Endothelial cell of umbilical vein (primary cell): ENCODE results near the gene TP53AIP1. TPM values are rescaled to one million over a fixed set of nuclear protein-coding genes. Genes with fewer than 3 reads are reported as not detected.

Experiments
- BruUV-seq: library from RNA; stranded (reverse); fragments of 400-500 nt; replicated peaks from 2 replicates; lab custom pipeline; 2021; lab: Mats Ljungman, UMichigan
- CTCF ChIA-PET: fragments of 300-600, 350-600 bp; sonication (Branson Sonifier 250); formaldehyde crosslinking; loops from one replicate; lab custom pipeline; 2021; ENCODE audit warnings: antibody characterized with exemption, inconsistent platforms; lab: Charles Lee
- POLR2A ChIA-PET: fragments of 300-600, 350-600 bp; sonication (Branson Sonifier 250); formaldehyde crosslinking; loops from one replicate; lab custom pipeline; 2021; ENCODE audit warnings: antibody characterized with exemption, inconsistent platforms; lab: Charles Lee
- DNase-seq: peaks from one replicate; pipeline ENCODE4 v3.0.0-alpha.2; 2011; ENCODE audit warnings: low read depth, low spot score
- FAIRE-seq: peaks from 2 replicates; lab custom pipeline; 2011; peaks lifted over from hg19 to GRCh38; lab: Jason Lieb, UNC
- H2AFZ ChIP-seq: 2 replicates; pipeline ENCODE4 v1.6.0; 2012; ENCODE audit warnings: low read depth, low read length, control low read depth, inconsistent platforms
- H3K27ac ChIP-seq: 2 replicates; pipeline ENCODE4 v1.5.1; 2011; ENCODE audit warnings: low read depth, mild to moderate bottlenecking, control low read depth, low read length, moderate library complexity; ENCODE audit not compliant: insufficient read depth
- H3K27me3 ChIP-seq, 2 experiments: 2 replicates each; pipeline versions ENCODE4 v1.6.0 to v1.6.1; 2011; ENCODE audit warnings: low read length in 2 of 2, mixed read lengths in 1 of 2; ENCODE audit not compliant: control insufficient read depth in 2 of 2, insufficient read depth in 2 of 2
- H3K36me3 ChIP-seq, 2 experiments: 2 replicates in 1 of 2; 3 replicates in 1 of 2; pipeline ENCODE4 v1.5.1; 2011; ENCODE audit warnings: low read length in 2 of 2, mild to moderate bottlenecking in 1 of 2, moderate library complexity in 1 of 2; ENCODE audit not compliant: control insufficient read depth in 2 of 2, insufficient read depth in 2 of 2; ENCODE audit errors: extremely low read depth in 1 of 2
- H3K4me1 ChIP-seq: 3 replicates; pipeline ENCODE4 v1.5.1; 2011; ENCODE audit warnings: mild to moderate bottlenecking, low read length; ENCODE audit not compliant: control insufficient read depth, insufficient read depth; ENCODE audit errors: extremely low read depth
- H3K4me2 ChIP-seq: 2 replicates; pipeline ENCODE4 v1.6.1; 2011; ENCODE audit warnings: low read length, control low read depth, mixed read lengths; ENCODE audit not compliant: insufficient read depth
- H3K4me3 ChIP-seq, 3 experiments: fragments of 200-600 bp in 1 of 3; sonication (generic), shearing (Covaris generic) in 1 of 3; replicated peaks in 1 of 3; 2 replicates each; pipeline ENCODE4 v1.5.1; 2011 to 2016; ENCODE audit warnings: control low read depth in 3 of 3, low read length in 3 of 3, mild to moderate bottlenecking in 2 of 3, inconsistent platforms in 1 of 3, low read depth in 1 of 3, moderate library complexity in 1 of 3; ENCODE audit not compliant: insufficient read depth in 1 of 3
- H3K79me2 ChIP-seq: 2 replicates; pipeline ENCODE4 v1.6.0; 2012; ENCODE audit warnings: low read length, inconsistent platforms; ENCODE audit not compliant: control insufficient read depth, insufficient read depth
- H3K9ac ChIP-seq: replicated peaks from 2 replicates; pipeline ENCODE3; 2011; ENCODE audit warnings: low read length, control low read depth; ENCODE audit not compliant: insufficient read depth; ENCODE audit errors: extremely low read depth
- H3K9me1 ChIP-seq: replicated peaks from 3 replicates; pipeline ENCODE4 v1.6.0; 2011; ENCODE audit warnings: mild to moderate bottlenecking, low read length; ENCODE audit not compliant: control insufficient read depth, insufficient read depth; ENCODE audit errors: extremely low read depth
- H3K9me3 ChIP-seq: replicated peaks from 2 replicates; pipeline ENCODE4 v1.5.1; 2012; ENCODE audit warnings: low read length, inconsistent platforms; ENCODE audit not compliant: control insufficient read depth, insufficient read depth
- H4K20me1 ChIP-seq: replicated peaks from 2 replicates; pipeline ENCODE3; 2011; ENCODE audit warnings: mild to moderate bottlenecking, low read length; ENCODE audit not compliant: control insufficient read depth, insufficient read depth; ENCODE audit errors: extremely low read depth
- EZH2 ChIP-seq: IDR thresholded peaks from 2 replicates; pipeline ENCODE4 v1.6.1; 2012; ENCODE audit warnings: borderline replicate concordance, low read depth, mild to moderate bottlenecking, moderate library complexity, low read length, inconsistent platforms; ENCODE audit not compliant: severe bottlenecking
- FOS ChIP-seq: IDR thresholded peaks from 2 replicates; pipeline ENCODE4 v1.6.1; 2011; ENCODE audit warnings: mild to moderate bottlenecking, low read length, moderate library complexity, borderline replicate concordance; ENCODE audit not compliant: insufficient read depth
- GATA2 ChIP-seq: IDR thresholded peaks from 2 replicates; pipeline ENCODE4 v1.7.0; 2011; ENCODE audit warnings: low read depth, mild to moderate bottlenecking, moderate library complexity, mixed read lengths, low read length; ENCODE audit not compliant: insufficient read length, insufficient read depth
- MAX ChIP-seq: IDR thresholded peaks from 2 replicates; pipeline ENCODE4 v1.6.1; 2011; ENCODE audit not compliant: insufficient read depth, insufficient read length
- MYC ChIP-seq: IDR thresholded peaks from one replicate; pipeline ENCODE4 v1.6.1; 2011; ENCODE audit warnings: mild to moderate bottlenecking, low read depth, low read length
- POLR2A ChIP-seq: IDR thresholded peaks from 2 replicates; pipeline ENCODE4 v1.6.1; 2012; ENCODE audit warnings: low read depth, mild to moderate bottlenecking, control low read depth, low read length
- POLR2AphosphoS5 ChIP-seq: IDR thresholded peaks from 2 replicates; pipeline ENCODE4 v1.6.1; 2012; ENCODE audit warnings: low read depth, mild to moderate bottlenecking, control low read depth, low read length, moderate library complexity; ENCODE audit not compliant: insufficient read depth
- dilution Hi-C: fragments of 300-500 bp; cut with MboI; formaldehyde crosslinking; loops from one replicate; pipeline ENCODE4 v1.15.0; 2019; ENCODE audit warnings: low sequenced_read_pairs; ENCODE audit not compliant: extremely low pct_ligation_motif_present
- intact Hi-C: fragments of 100-400 bp; cut with micrococcal nuclease; formaldehyde crosslinking; loops from one replicate; pipeline ENCODE4 v1.10.0; 2022
- polyA plus RNA-seq, 4 experiments: library from polyadenylated mRNA; depleted of rRNA in 3 of 4; stranded (reverse) in 3 of 4; unstranded in 1 of 4; fragments of >200 nt; gene quantifications; 2 replicates each; pipeline versions ENCODE4 v1.2.1 to v1.2.3, GENCODE V29; 2011 to 2012; ENCODE audit warnings: missing spikeins in 1 of 4
- total RNA-seq: library from RNA; stranded (reverse); gene quantifications from 2 replicates; pipeline ENCODE4 v1.2.3, GENCODE V29; 2021
- TF ChIP-seq, protein P1 (sequence below), 2 donors: IDR thresholded peaks; 1 replicate in 1 of 2; 2 replicates in 1 of 2; pipeline ENCODE4 v1.5.1; 2011; ENCODE audit warnings: low read length in 2 of 2, mild to moderate bottlenecking in 2 of 2, moderate library complexity in 2 of 2, control low read depth in 1 of 2, inconsistent platforms in 1 of 2, low read depth in 1 of 2; ENCODE audit not compliant: insufficient read depth in 1 of 2; ENCODE audit errors: extremely low read depth in 1 of 2

Gene TP53AIP1
- total and polyA plus RNA-seq, 2 donors (not counting 3 experiments of a cell fraction or from before 2014, with no cell fraction given): not detected

DNA sequence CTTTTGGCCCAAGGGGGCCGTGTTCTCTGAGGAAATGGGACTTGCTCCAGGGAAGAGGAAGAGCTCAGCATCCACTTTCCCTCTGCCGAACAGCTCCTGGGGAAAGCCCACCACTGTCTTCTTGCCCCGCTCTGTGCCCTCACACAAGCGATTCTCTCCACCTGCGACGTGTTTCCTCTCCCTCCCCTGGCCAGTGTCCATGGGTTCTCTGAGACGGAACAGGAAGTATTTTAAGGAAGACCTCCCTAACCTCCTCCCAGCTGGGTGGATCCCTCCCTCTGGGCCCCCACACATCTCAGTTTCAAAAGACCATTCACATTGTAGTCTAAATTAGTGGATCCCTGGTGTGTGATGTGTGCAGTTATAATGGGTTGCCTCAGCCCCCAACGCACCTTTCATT, 1.6 kb downstream of the TP53AIP1 start:
- intact Hi-C loops: no loop called here
- CTCF ChIA-PET: interaction anchor here (0.9 to 7.4 kb wide), 4 partner anchors 10 to 56 kb away, joined by 3 to 43 read pairs (median 7); no protein-coding TSS in a partner anchor
- FAIRE-seq (no peak), DNase-seq (no peak)
- no peaks in the 10 kb centered on the region for H3K9me3 ChIP-seq
- no peaks in the 10 kb centered on the region for H4K20me1 ChIP-seq
- dilution Hi-C loops: no loop called here
- no TSS peak for BruUV-seq
- H3K27ac ChIP-seq: no peak overlapping the region
- H3K9me1 ChIP-seq: no peaks in the 10 kb centered on the region
- H3K4me3 ChIP-seq: no peak overlapping the region
- H3K4me1 ChIP-seq: no peaks in the 10 kb centered on the region
- H3K4me2 ChIP-seq: no peak overlapping the region
- no peak for TF ChIP-seq GATA2
- TF ChIP-seq, protein P1, sequence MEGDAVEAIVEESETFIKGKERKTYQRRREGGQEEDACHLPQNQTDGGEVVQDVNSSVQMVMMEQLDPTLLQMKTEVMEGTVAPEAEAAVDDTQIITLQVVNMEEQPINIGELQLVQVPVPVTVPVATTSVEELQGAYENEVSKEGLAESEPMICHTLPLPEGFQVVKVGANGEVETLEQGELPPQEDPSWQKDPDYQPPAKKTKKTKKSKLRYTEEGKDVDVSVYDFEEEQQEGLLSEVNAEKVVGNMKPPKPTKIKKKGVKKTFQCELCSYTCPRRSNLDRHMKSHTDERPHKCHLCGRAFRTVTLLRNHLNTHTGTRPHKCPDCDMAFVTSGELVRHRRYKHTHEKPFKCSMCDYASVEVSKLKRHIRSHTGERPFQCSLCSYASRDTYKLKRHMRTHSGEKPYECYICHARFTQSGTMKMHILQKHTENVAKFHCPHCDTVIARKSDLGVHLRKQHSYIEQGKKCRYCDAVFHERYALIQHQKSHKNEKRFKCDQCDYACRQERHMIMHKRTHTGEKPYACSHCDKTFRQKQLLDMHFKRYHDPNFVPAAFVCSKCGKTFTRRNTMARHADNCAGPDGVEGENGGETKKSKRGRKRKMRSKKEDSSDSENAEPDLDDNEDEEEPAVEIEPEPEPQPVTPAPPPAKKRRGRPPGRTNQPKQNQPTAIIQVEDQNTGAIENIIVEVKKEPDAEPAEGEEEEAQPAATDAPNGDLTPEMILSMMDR (IDR thresholded peaks at IDR 0.05; ENCODE audit: extremely low read depth in 1 of 2, insufficient read depth in 1 of 2, low read depth in 1 of 2, low read length in 2 of 2): no peak
- no peak for TF ChIP-seq FOS
- TF ChIP-seq POLR2AphosphoS5: no peak
- no peak for TF ChIP-seq EZH2
- TF ChIP-seq POLR2A: no peak
- TF ChIP-seq MYC: no peak
- no peak for TF ChIP-seq MAX
- H2AFZ ChIP-seq: no peak overlapping the region
- POLR2A ChIA-PET: no interaction called here
- H3K36me3 ChIP-seq: no peaks in the 10 kb centered on the region
- H3K9ac ChIP-seq: no peak overlapping the region
- peaks cover 0 to 2% of the 10 kb centered on the region in 2 experiments for H3K27me3 ChIP-seq
- no peaks in the 10 kb centered on the region for H3K79me2 ChIP-seq
